Esophagus squamous epithelium (tissue), 4 donors: ENCODE results near the gene TP53I11.

ENCODE experiments used
- CTCF ChIP-seq, 6 experiments: fragments of 450-650 bp in 4 of 6; fragments of 200-600 bp in 2 of 6; sonication (generic) in 2 of 6; IDR thresholded peaks; one replicate each; pipeline ENCODE4 v1.5.1; 2016 to 2019; ENCODE audit warnings: antibody characterized with exemption in 6 of 6, mild to moderate bottlenecking in 4 of 6, moderate library complexity in 4 of 6
- POLR2A ChIP-seq, 4 donors: fragments of 450-650 bp; IDR thresholded peaks; one replicate each; pipeline ENCODE4 v1.6.1; 2017; ENCODE audit warnings: antibody characterized with exemption in 4 of 4, mild to moderate bottlenecking in 4 of 4, moderate library complexity in 3 of 4

- TF ChIP-seq CTCF (IDR thresholded peaks at IDR 0.05), result no peak
- no peak for TF ChIP-seq POLR2A (IDR thresholded peaks at IDR 0.05)
These were observed 63.9 kb downstream of the TP53I11 start for GRCh38 chr11:44886790-44887140.
